Measurements from ENCODE around the gene EHMT1. TPM values are rescaled to one million over a fixed set of nuclear protein-coding genes. Genes with fewer than 3 reads are reported as not detected.

EHMT1 gene
- total RNA-seq, 4 donors from 2014 or later = 38.6 to 77.8 (median 54.3) TPM

DNA sequence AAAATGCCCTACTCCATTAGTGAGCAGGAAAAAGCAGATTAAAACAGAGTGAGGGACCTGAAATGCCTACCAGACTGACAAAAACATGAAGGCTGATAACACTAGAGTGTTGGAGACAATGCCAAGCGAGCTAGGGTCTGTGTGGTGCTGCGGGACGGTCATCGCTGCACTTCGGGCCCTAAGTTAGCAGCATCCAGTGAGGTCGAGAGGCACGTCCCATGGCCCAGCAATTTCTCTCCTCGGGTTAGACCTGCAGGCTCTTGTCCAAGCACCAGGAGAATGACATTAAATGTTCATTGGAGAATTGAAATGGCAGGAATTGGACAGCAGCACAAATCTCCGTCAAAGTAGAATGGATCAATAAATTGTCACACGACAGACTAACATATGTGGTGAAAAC is 253.5 kb downstream of the EHMT1 start:
- H3K27ac ChIP-seq = no peak overlapping the region
- DNase-seq (no peak), ATAC-seq (no peak)
- no peaks in the 10 kb centered on the region for H3K36me3 ChIP-seq
- peaks cover 13 to 26% (median 24%) of the 10 kb centered on the region in 3 donors for H3K27me3 ChIP-seq
- intact Hi-C loops (cut with DNase I; ENCODE audit: low total_unique reads) (no loop called here), in situ Hi-C loops (cut with MboI; ENCODE audit: low sequenced_read_pairs in 4 of 4) (no loop called here)
- TF ChIP-seq POLR2A (IDR thresholded peaks at IDR 0.05) = no peak
- TF ChIP-seq, protein P1, sequence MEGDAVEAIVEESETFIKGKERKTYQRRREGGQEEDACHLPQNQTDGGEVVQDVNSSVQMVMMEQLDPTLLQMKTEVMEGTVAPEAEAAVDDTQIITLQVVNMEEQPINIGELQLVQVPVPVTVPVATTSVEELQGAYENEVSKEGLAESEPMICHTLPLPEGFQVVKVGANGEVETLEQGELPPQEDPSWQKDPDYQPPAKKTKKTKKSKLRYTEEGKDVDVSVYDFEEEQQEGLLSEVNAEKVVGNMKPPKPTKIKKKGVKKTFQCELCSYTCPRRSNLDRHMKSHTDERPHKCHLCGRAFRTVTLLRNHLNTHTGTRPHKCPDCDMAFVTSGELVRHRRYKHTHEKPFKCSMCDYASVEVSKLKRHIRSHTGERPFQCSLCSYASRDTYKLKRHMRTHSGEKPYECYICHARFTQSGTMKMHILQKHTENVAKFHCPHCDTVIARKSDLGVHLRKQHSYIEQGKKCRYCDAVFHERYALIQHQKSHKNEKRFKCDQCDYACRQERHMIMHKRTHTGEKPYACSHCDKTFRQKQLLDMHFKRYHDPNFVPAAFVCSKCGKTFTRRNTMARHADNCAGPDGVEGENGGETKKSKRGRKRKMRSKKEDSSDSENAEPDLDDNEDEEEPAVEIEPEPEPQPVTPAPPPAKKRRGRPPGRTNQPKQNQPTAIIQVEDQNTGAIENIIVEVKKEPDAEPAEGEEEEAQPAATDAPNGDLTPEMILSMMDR (IDR thresholded peaks at IDR 0.05 in 4 of 5, conservative IDR thresholded peaks at IDR 0.05 in 1 of 5) = no peak
- H3K4me1 ChIP-seq = no peaks in the 10 kb centered on the region
- no peak overlapping the region for H3K4me3 ChIP-seq
- no peaks in the 10 kb centered on the region for H3K9me3 ChIP-seq

DNA sequence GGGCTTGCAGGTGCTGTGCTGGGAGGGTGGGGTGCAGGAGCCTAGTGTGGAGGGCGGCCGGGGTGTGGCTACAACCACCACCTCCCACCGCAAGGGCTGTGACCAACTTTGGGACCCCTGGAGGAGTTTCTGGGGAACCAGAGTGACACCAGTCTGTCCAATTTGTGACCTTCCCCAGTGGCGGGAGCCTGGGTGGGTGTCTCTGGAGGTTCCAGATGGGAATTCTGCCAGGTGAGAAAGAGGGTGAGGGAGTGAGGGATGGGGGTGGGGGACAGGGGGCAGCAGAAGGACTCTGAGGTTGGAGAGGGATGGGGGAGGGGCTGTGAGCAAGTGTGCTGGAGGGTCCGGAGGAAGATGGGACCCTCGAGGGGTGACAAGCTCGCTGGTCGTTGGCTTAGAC is 254.6 kb downstream of the EHMT1 start:
- TF ChIP-seq POLR2A (IDR thresholded peaks at IDR 0.05) = no peak
- TF ChIP-seq, protein P1 (IDR thresholded peaks at IDR 0.05 in 4 of 5, conservative IDR thresholded peaks at IDR 0.05 in 1 of 5) = no peak
- Histone ChIP-seq H3K27ac (no peak overlapping the region), H3K4me3 (no peak overlapping the region), H3K9me3 (no peaks in the 10 kb centered on the region), H3K4me1 (no peaks in the 10 kb centered on the region), H3K27me3 (peaks cover 16 to 31% (median 23%) of the 10 kb centered on the region in 3 donors), H3K36me3 (no peaks in the 10 kb centered on the region)
- intact Hi-C loops (cut with DNase I; ENCODE audit: low total_unique reads) (no loop called here), in situ Hi-C loops (cut with MboI; ENCODE audit: low sequenced_read_pairs in 4 of 4) (no loop called here)
- ATAC-seq (no peak), DNase-seq (no peak)

DNA sequence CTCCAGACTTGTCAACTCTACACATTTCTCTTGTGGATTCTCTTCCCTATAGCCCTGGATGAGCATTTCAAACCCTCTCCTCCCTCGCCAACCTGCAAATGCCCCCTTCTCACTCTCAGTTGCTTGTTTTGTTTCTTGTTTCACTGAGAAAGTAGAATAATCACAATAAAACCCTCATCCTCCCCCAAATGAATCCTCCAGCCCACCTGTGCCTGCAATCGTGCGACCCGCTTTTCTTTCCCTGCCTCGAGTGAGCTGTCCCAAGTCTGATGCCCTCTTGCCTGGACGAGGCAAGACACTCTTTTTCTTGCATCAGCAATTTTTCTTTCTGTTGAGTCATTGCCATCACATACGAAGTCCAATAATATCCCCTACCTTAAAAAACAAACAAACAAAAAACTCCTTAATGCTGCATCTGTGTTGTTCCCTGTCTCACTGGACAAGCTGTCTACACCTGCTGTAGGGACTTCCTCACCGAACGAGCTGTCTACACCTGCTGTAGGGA is 255.1 kb downstream of the EHMT1 start:
- Histone ChIP-seq H3K27me3 (peaks cover 17 to 35% (median 24%) of the 10 kb centered on the region in 3 donors), H3K9me3 (no peaks in the 10 kb centered on the region), H3K36me3 (no peaks in the 10 kb centered on the region), H3K4me3 (no peak overlapping the region), H3K4me1 (no peaks in the 10 kb centered on the region), H3K27ac (no peak overlapping the region)
- no peak for DNase-seq
- intact Hi-C loops (cut with DNase I; ENCODE audit: low total_unique reads) (no loop called here), in situ Hi-C loops (cut with MboI; ENCODE audit: low sequenced_read_pairs in 4 of 4) (no loop called here)
- ATAC-seq = no peak
- TF ChIP-seq, protein P1 (IDR thresholded peaks at IDR 0.05 in 4 of 5, conservative IDR thresholded peaks at IDR 0.05 in 1 of 5) = no peak
- no peak for TF ChIP-seq POLR2A (IDR thresholded peaks at IDR 0.05)

DNA sequence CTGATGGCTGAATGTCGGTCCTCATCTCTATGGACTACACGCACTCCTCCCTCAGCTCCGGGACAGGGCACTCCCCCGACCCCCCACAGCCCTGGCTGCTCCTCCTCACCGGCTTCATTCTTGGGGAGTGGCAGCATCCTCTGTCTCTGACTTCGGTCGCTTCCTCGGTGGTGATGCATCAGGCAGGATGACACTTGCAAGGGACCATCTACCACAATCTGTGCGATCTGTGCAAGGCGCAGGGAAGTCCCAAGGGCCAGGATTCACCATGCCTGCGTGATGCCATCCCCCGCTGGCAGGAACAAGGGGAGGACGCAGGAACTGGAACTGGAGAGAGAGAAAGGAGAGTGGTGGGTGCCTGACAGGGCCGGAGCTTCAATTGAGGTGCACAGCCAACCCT is 256.5 kb downstream of the EHMT1 start:
- Histone ChIP-seq H3K27me3 (peaks cover 27 to 48% (median 33%) of the 10 kb centered on the region in 3 donors), H3K9me3 (no peaks in the 10 kb centered on the region), H3K36me3 (no peaks in the 10 kb centered on the region), H3K4me1 (no peaks in the 10 kb centered on the region), H3K4me3 (no peak overlapping the region), H3K27ac (no peak overlapping the region)
- TF ChIP-seq, protein P1 (IDR thresholded peaks at IDR 0.05 in 4 of 5, conservative IDR thresholded peaks at IDR 0.05 in 1 of 5) = no peak
- no peak for TF ChIP-seq POLR2A (IDR thresholded peaks at IDR 0.05)
- no peak for ATAC-seq
- in situ Hi-C loops (cut with MboI; ENCODE audit: low sequenced_read_pairs in 4 of 4) (no loop called here), intact Hi-C loops (cut with DNase I; ENCODE audit: low total_unique reads) (no loop called here)
- DNase-seq = no peak

DNA sequence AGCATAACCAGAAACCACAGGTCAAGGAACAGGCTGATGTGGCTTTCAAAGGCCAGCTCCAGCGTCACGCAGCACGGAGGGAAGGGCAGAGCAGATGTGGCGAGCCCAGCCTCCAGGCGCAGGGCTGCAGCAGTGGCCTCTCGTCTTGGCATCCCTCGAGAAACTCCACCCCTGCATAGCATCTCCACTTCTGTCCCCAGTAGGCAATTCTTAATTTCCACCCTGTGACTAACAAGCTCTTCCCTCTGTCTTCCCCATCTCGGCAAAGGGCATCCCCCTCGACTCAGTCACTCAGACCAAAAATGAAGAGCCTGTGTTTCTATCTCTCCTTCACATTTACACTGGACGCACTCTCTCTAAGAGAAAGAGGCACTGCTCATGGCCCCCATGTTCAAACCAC is 257.0 kb downstream of the EHMT1 start:
- H3K4me1 ChIP-seq = no peaks in the 10 kb centered on the region
- H3K4me3 ChIP-seq = no peak overlapping the region
- no peaks in the 10 kb centered on the region for H3K36me3 ChIP-seq
- DNase-seq = no peak
- intact Hi-C loops (cut with DNase I; ENCODE audit: low total_unique reads) = no loop called here
- TF ChIP-seq POLR2A (IDR thresholded peaks at IDR 0.05) = no peak
- TF ChIP-seq, protein P1 (IDR thresholded peaks at IDR 0.05 in 4 of 5, conservative IDR thresholded peaks at IDR 0.05 in 1 of 5) = no peak
- no peak for ATAC-seq
- in situ Hi-C loops (cut with MboI; ENCODE audit: low sequenced_read_pairs in 4 of 4) = no loop called here
- H3K9me3 ChIP-seq = no peaks in the 10 kb centered on the region
- H3K27ac ChIP-seq = no peak overlapping the region
- peaks cover 28 to 48% (median 33%) of the 10 kb centered on the region in 3 donors for H3K27me3 ChIP-seq
